Mammary epithelial cell (primary cell): ENCODE measurements around the gene BTLA.

Experiments
- EZH2 ChIP-seq: IDR thresholded peaks from 2 replicates; pipeline ENCODE4 v1.6.1; 2012; ENCODE audit warnings: low read length, inconsistent platforms, borderline replicate concordance
- TF ChIP-seq, protein P1 (sequence below), 2 donors: IDR thresholded peaks in 1 of 2; conservative IDR thresholded peaks in 1 of 2; 2 replicates each; pipeline ENCODE4 v1.5.1; 2011 to 2012; ENCODE audit warnings: inconsistent platforms in 2 of 2, low read length in 2 of 2, mild to moderate bottlenecking in 2 of 2, control low read depth in 1 of 2, low read depth in 1 of 2; ENCODE audit not compliant: insufficient read depth in 1 of 2; ENCODE audit errors: extremely low read depth in 1 of 2

- TF ChIP-seq, protein P1, sequence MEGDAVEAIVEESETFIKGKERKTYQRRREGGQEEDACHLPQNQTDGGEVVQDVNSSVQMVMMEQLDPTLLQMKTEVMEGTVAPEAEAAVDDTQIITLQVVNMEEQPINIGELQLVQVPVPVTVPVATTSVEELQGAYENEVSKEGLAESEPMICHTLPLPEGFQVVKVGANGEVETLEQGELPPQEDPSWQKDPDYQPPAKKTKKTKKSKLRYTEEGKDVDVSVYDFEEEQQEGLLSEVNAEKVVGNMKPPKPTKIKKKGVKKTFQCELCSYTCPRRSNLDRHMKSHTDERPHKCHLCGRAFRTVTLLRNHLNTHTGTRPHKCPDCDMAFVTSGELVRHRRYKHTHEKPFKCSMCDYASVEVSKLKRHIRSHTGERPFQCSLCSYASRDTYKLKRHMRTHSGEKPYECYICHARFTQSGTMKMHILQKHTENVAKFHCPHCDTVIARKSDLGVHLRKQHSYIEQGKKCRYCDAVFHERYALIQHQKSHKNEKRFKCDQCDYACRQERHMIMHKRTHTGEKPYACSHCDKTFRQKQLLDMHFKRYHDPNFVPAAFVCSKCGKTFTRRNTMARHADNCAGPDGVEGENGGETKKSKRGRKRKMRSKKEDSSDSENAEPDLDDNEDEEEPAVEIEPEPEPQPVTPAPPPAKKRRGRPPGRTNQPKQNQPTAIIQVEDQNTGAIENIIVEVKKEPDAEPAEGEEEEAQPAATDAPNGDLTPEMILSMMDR (conservative IDR thresholded peaks at IDR 0.05 in 1 of 2, IDR thresholded peaks at IDR 0.05 in 1 of 2; ENCODE audit: extremely low read depth in 1 of 2, insufficient read depth in 1 of 2, low read depth in 1 of 2, low read length in 2 of 2) = no peak
- no peak for TF ChIP-seq EZH2
Observed at GRCh38 chr3:112472691-112473090, 26.6 kb downstream of the BTLA start.
